SK-N-MC (cell line): ENCODE measurements around the gene TFAP2B.

Experiments used
- DNase-seq: peaks from one replicate; pipeline ENCODE4 v3.0.0-alpha.2; 2011; ENCODE audit warnings: low read depth, low spot score
- H3K27ac ChIP-seq: fragments of 200-600 bp; sonication (generic); 2 replicates; pipeline ENCODE4 v1.5.1; 2016; ENCODE audit warnings: mixed run types
- H3K36me3 ChIP-seq: fragments of 200-600 bp; sonication (generic); 2 replicates; pipeline ENCODE4 v1.6.1; 2017; ENCODE audit warnings: antibody characterized with exemption, low read length, mixed read lengths; ENCODE audit not compliant: insufficient read depth
- H3K4me3 ChIP-seq: fragments of 200-600 bp; sonication (generic); 2 replicates; pipeline ENCODE4 v1.5.1; 2016
- H3K9ac ChIP-seq: fragments of 200-600 bp; sonication (generic); 2 replicates; pipeline ENCODE4 v1.8.0; 2017; ENCODE audit warnings: mixed run types, mixed read lengths; ENCODE audit not compliant: insufficient read length
- H3K9me3 ChIP-seq: fragments of 200-600 bp; sonication (generic); 2 replicates; pipeline ENCODE4 v1.6.1; 2017; ENCODE audit warnings: low read depth, mild to moderate bottlenecking, antibody characterized with exemption, low read length, moderate library complexity, mixed read lengths
- EZH2 ChIP-seq: fragments of 200-600 bp; sonication (generic); IDR thresholded peaks from one replicate; pipeline ENCODE4 v1.6.1; 2017; ENCODE audit warnings: antibody characterized with exemption
- FOXP2 ChIP-seq: optimal IDR thresholded peaks from 2 replicates; pipeline ENCODE3; 2011; ENCODE audit warnings: mild to moderate bottlenecking, moderate library complexity; ENCODE audit not compliant: insufficient read depth; ENCODE audit errors: extremely low read length, control extremely low read depth
- POLR2AphosphoS5 ChIP-seq: IDR thresholded peaks from 2 replicates; pipeline ENCODE4 v1.6.1; 2012; ENCODE audit warnings: mild to moderate bottlenecking, low read depth, low read length, borderline replicate concordance

TFAP2B gene

GRCh38 chr6:50829049-50829448, 10.4 kb downstream of the TFAP2B start:
- TF ChIP-seq POLR2AphosphoS5 (no peak; the same call in 1 of the 2 replicates), EZH2 (no peak), FOXP2 (no peak)
- Histone ChIP-seq H3K27ac (no peak overlapping the region), H3K9ac (no peak overlapping the region), H3K36me3 (peaks cover 100% of the 10 kb centered on the region), H3K9me3 (no peaks in the 10 kb centered on the region), H3K4me3 (peak overlapping the region; percentile 39; the same call in 1 of the 2 replicates)
- no peak for DNase-seq

GRCh38 chr6:50829898-50830444, 11.3 kb downstream of the TFAP2B start:
- no peaks in the 10 kb centered on the region for H3K9me3 ChIP-seq
- H3K36me3 ChIP-seq = peaks cover 100% of the 10 kb centered on the region
- peak overlapping the region; percentile 17; the same call in 1 of the 2 replicates for H3K27ac ChIP-seq
- no peak overlapping the region for H3K9ac ChIP-seq
- no peak for DNase-seq
- H3K4me3 ChIP-seq = peak overlapping the region; percentile 39
- no peak for TF ChIP-seq POLR2AphosphoS5
- TF ChIP-seq EZH2 = no peak
- no peak for TF ChIP-seq FOXP2

DNA sequence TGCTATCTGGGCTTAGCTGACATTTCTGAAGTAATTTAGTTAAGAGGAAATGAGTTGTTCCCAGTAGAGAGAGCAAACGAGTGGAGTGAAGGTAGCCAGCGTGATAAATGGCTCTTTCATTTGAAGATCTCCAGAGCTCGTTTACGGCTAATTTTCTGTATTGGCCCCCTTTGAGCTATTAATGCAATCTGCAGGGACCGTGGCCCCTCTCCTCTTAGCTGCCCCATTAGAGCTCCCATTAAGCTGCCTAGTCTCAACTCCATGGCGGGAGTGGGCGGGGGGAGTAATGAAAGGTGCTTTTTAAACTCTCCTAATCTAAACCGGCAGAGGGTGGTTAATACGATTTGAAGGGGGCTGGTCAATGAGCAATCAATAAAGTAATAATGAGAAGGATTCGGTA, 12.5 kb downstream of the TFAP2B start:
- H3K4me3 ChIP-seq = no peak overlapping the region
- no peak; the same call in 1 of the 2 replicates for TF ChIP-seq POLR2AphosphoS5
- no peak for TF ChIP-seq FOXP2
- TF ChIP-seq EZH2 = no peak
- DNase-seq = no peak

DNA sequence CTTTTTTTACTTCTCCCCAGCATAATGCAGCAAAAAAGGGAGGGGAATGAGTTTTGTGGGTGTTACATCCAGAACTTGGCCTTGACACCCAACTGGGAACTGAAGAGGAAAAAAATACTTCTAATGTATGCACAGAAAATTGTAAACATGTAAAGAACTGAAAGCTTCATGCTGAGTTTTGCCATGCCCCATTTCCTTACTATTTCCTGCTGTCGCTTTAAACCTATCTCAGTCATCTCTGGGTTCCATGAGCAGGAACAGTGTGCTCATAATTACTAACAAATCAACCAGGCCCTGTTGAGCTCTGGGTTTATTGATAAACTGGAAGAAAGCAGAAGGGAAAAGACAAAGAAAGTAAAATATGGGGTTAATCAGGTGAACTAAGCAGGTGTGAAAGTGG, 14.2 kb downstream of the TFAP2B start:
- DNase-seq = peak; percentile 83
- TF ChIP-seq EZH2 (no peak), FOXP2 (peak; percentile 66), POLR2AphosphoS5 (peak; percentile 60; the same call in 1 of the 2 replicates)
- H3K9me3 ChIP-seq = no peaks in the 10 kb centered on the region
- H3K4me3 ChIP-seq = no peak overlapping the region
- H3K36me3 ChIP-seq = peaks cover 100% of the 10 kb centered on the region
- no peak overlapping the region for H3K9ac ChIP-seq
- peak overlapping the region; percentile 56 for H3K27ac ChIP-seq

More for the DNA sequence above, 12.5 kb downstream of the TFAP2B start:
- H3K27ac ChIP-seq = peak overlapping the region; percentile 56; the same call in 1 of the 2 replicates
- peaks cover 100% of the 10 kb centered on the region for H3K36me3 ChIP-seq
- no peak overlapping the region for H3K9ac ChIP-seq
- no peaks in the 10 kb centered on the region for H3K9me3 ChIP-seq

- no peak overlapping the region for H3K9ac ChIP-seq
- H3K4me3 ChIP-seq = no peak overlapping the region
- DNase-seq = no peak
- TF ChIP-seq FOXP2 (no peak), EZH2 (no peak), POLR2AphosphoS5 (no peak; the same call in 1 of the 2 replicates)
- H3K27ac ChIP-seq = no peak overlapping the region
- H3K9me3 ChIP-seq = no peaks in the 10 kb centered on the region
- H3K36me3 ChIP-seq = peaks cover 100% of the 10 kb centered on the region
Observed at GRCh38 chr6:50834929-50835410, 16.3 kb downstream of the TFAP2B start.

DNA sequence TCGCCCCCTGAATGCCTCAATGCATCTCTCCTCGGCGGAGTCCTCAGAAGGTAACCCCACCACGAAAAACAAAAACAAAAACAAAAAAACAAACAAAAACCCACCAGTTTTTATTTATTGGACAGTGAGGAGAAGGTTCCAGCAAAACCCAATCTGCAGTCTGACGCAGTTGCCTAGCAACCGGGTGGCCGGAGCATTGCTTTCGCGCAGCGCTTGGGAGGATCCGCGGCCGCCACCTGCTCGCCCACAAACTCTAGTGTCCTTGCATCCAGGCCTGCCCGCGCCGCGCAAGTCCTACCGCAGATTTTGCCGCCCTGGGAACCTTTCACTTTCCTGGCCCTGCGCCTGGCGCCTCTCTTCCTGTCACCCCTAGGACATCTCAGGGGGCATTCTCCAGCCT, 17.6 kb downstream of the TFAP2B start:
- no peaks in the 10 kb centered on the region for H3K9me3 ChIP-seq
- H3K9ac ChIP-seq = no peak overlapping the region
- H3K36me3 ChIP-seq = peaks cover 100% of the 10 kb centered on the region
- DNase-seq = no peak
- peak overlapping the region; percentile 71 for H3K27ac ChIP-seq
- TF ChIP-seq POLR2AphosphoS5 (no peak; the same call in 1 of the 2 replicates), EZH2 (no peak), FOXP2 (no peak)
- no peak overlapping the region for H3K4me3 ChIP-seq

DNA sequence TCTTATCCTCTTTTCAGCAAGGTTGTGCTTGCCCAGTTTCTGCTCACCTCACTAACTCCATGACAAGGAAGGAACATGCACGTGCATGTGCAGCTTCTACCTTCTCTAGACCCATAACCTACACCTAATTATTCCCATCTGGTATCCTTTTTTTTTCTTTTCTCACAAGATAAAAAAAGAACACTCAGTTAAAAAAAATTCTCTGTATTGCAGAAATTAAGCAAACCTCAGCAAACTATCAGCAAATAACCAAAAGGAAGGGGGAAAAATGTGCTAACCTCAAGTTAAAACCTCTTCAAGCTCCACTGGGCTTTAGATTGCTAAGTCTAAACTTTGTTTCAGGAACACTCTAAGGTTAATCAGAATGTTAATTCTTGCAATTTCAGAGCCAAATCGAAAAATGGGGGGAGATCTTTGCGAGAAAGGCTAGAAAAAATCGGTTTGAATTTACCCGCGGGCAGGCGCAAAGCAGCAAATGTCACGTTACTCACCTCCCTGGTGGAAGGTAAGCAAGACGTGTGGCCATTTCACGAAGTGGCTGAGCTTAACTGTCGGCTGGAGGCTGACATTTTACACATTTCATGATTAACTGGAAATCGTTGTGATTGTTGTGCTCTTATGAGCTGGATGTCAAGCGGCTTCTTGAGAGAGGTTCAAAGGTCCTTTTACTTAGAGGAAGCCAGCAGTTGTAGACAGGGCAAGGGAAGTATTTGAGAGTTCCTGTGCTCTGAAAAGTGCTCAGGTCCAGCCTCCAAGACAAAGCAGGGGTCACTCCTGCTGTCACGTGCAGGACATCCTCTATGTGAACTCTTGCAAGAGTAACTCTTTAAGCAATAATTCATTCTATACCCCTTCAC, 19.1 kb downstream of the TFAP2B start:
- no peak for DNase-seq
- H3K27ac ChIP-seq = peak overlapping the region; percentile 71
- H3K4me3 ChIP-seq = no peak overlapping the region
- TF ChIP-seq EZH2 (no peak), POLR2AphosphoS5 (peak; percentile 14), FOXP2 (no peak)
- H3K9ac ChIP-seq = peak overlapping the region; percentile 19
- no peaks in the 10 kb centered on the region for H3K9me3 ChIP-seq
- H3K36me3 ChIP-seq = peaks cover 100% of the 10 kb centered on the region

- H3K9ac ChIP-seq = no peak overlapping the region
- TF ChIP-seq POLR2AphosphoS5 (peak; percentile 11; the same call in 1 of the 2 replicates), EZH2 (no peak)
- no peak for DNase-seq
- H3K4me3 ChIP-seq = no peak overlapping the region
- peaks cover 95% of the 10 kb centered on the region for H3K36me3 ChIP-seq
- no peaks in the 10 kb centered on the region for H3K9me3 ChIP-seq
- peak overlapping the region; percentile 73 for H3K27ac ChIP-seq
Observed at GRCh38 chr6:50840112-50840810, 21.6 kb downstream of the TFAP2B start.
